ENCODE measurements around the gene THEMIS. TPM values are rescaled to one million over a fixed set of nuclear protein-coding genes. Genes with fewer than 3 reads are reported as not detected.
"Not testable (repeated sequence)": the region's sequence is repeated elsewhere in the genome, so short reads cannot be mapped to it uniquely, and the experiment has no call there.

The THEMIS gene
- total RNA-seq, 2 experiments from 2014 or later: 152 to 155 TPM

DNA sequence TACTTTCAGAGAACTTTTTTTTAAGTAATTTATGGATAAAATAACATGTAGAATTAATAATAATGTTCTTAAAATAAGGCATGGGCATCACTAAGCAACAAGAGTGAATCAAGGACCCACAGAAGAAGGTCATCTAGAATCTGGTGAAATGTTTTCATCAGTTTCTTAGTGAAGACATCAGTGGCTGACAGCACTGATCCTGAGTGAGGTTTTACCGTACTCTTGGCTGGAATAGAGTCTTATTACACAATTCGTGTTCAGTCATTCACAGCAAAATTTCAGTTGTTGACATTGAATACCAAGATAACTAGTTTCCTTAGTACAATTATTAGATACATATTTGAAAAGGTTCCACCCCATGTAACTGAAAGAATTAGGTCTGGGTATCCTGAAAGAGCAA lies 183.5 kb downstream of the THEMIS start:
- no peak overlapping the region for H3K4me3 Mint-ChIP-seq
- no peaks in the 10 kb centered on the region for H3K27me3 Mint-ChIP-seq
- H3K27ac Mint-ChIP-seq: no peak overlapping the region
- H3K4me1 Mint-ChIP-seq: peaks cover 14% of the 10 kb centered on the region
- H3K9me3 Mint-ChIP-seq: no peaks in the 10 kb centered on the region
- DNase-seq: no peak
- POLR2A ChIA-PET: no interaction called here
- ATAC-seq (ENCODE audit: low read depth): no peak
- H3K36me3 Mint-ChIP-seq: peaks cover 55% of the 10 kb centered on the region

DNA sequence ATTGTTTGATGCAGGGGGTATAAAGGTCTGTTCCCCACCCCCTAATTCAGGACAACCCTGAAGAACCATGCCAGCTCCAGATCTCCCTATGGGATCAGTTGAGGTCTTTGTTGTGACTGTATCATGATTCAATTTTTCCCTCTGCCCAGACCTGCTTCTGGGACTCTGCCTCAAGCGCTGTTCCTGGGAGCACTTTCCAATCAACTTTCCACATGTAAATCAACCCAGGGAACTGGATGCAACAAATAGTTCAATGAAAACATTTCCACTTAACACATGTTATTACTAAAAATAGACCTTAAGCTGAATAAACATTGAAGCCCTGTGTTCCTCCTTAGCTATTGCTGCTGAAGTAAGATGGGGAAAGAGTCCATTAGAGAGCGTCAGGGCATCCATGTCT lies 184.4 kb downstream of the THEMIS start:
- no peak overlapping the region for H3K4me3 Mint-ChIP-seq
- H3K27me3 Mint-ChIP-seq: no peaks in the 10 kb centered on the region
- no peak for ATAC-seq (ENCODE audit: low read depth)
- peaks cover 60% of the 10 kb centered on the region for H3K36me3 Mint-ChIP-seq
- no peak for DNase-seq
- no peaks in the 10 kb centered on the region for H3K9me3 Mint-ChIP-seq
- peaks cover 13% of the 10 kb centered on the region for H3K4me1 Mint-ChIP-seq
- POLR2A ChIA-PET: no interaction called here
- no peak overlapping the region for H3K27ac Mint-ChIP-seq

DNA sequence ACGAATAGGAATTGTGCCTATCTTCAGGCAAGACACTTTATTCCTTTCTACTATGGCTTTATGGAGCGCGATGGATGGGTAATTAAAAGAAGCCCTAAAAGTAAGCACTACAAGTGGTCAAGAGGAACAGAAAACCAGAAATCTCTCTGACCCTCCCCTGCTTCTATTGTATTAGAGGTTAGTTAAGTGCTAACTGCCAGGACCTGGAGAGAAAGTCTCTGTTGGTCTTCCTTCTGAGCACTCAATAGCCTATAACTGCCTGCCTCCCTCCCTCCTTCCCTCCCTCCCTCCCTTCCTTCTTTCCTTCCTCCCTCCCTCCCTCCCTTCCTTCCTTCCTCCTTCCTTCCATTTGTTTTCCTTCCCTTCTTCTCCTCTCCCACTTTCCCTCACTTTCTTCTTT lies 190.2 kb downstream of the THEMIS start:
- H3K36me3 Mint-ChIP-seq: peaks cover 68% of the 10 kb centered on the region
- DNase-seq (no peak), ATAC-seq (ENCODE audit: low read depth) (no peak)
- H3K27ac Mint-ChIP-seq: peak overlapping the region; percentile 72
- no peaks in the 10 kb centered on the region for H3K27me3 Mint-ChIP-seq
- peaks cover 12% of the 10 kb centered on the region for H3K9me3 Mint-ChIP-seq
- POLR2A ChIA-PET: no interaction called here
- H3K4me1 Mint-ChIP-seq: peaks cover 9% of the 10 kb centered on the region
- H3K4me3 Mint-ChIP-seq: no peak overlapping the region

GRCh38 chr6:127706216-127706615 lies 194.6 kb downstream of the THEMIS start:
- Mint-ChIP-seq H3K4me3 (no peak overlapping the region), H3K9me3 (peaks cover 16% of the 10 kb centered on the region), H3K36me3 (peaks cover 70% of the 10 kb centered on the region), H3K4me1 (peaks cover 3% of the 10 kb centered on the region), H3K27me3 (no peaks in the 10 kb centered on the region), H3K27ac (no peak overlapping the region)
- POLR2A ChIA-PET: no interaction called here
- DNase-seq (no peak), ATAC-seq (ENCODE audit: low read depth) (no peak)

GRCh38 chr6:127695108-127695507 lies 205.8 kb downstream of the THEMIS start:
- Mint-ChIP-seq H3K4me3 (no peak overlapping the region), H3K27ac (no peak overlapping the region), H3K27me3 (no peaks in the 10 kb centered on the region), H3K4me1 (no peaks in the 10 kb centered on the region), H3K36me3 (peaks cover 63% of the 10 kb centered on the region), H3K9me3 (no peaks in the 10 kb centered on the region)
- DNase-seq: no peak
- POLR2A ChIA-PET: no interaction called here
- no peak for ATAC-seq (ENCODE audit: low read depth)

DNA sequence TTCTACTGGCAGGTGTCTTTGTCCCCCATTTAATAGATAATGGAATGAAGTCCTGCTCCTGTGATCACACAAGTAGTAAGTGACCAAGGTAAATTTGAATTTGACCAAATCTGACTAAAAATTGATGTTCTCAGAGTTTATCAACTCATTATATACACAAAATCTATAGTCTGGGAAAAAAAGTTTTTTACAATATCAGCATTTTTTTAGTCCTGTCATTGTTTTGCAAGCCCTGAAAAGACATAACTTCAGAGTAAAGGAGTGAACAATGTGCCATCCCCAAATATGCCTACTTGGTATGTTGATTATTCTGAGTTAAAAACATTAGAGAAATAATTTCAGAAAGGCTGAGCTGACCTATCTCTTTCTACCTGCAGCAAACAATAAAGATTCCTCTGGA lies 209.7 kb downstream of the THEMIS start:
- H3K36me3 Mint-ChIP-seq: peaks cover 73% of the 10 kb centered on the region
- ATAC-seq (ENCODE audit: low read depth): no peak

DNA sequence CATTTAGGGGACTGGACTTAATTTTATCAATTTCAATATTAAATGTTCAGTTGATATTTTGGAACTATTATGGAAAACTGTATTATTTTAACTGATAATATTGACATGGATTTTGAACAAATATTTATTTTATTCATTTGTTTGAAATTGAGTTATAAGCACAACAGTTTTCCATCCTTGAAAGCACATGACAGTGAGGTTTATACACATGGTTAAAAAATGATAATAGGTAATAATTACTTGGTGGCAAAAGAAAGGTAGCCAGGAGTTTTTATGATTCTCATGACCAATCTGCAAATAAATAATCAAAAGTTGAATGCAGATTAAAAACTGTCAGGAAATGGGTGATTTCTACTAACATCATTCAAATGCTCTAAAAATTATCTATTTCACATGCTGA lies 210.3 kb downstream of the THEMIS start:
- H3K27me3 Mint-ChIP-seq: no peaks in the 10 kb centered on the region
- H3K4me1 Mint-ChIP-seq: no peaks in the 10 kb centered on the region
- ATAC-seq (ENCODE audit: low read depth) (no peak), DNase-seq (no peak)
- POLR2A ChIA-PET: no interaction called here
- no peak overlapping the region for H3K27ac Mint-ChIP-seq
- H3K9me3 Mint-ChIP-seq: peaks cover 13% of the 10 kb centered on the region
- H3K4me3 Mint-ChIP-seq: no peak overlapping the region
- peaks cover 75% of the 10 kb centered on the region for H3K36me3 Mint-ChIP-seq

More for the DNA sequence above, 209.7 kb downstream of the THEMIS start:
- no peak for DNase-seq
- no peaks in the 10 kb centered on the region for H3K27me3 Mint-ChIP-seq
- POLR2A ChIA-PET: no interaction called here
- H3K27ac Mint-ChIP-seq: no peak overlapping the region
- peaks cover 11% of the 10 kb centered on the region for H3K9me3 Mint-ChIP-seq
- H3K4me1 Mint-ChIP-seq: no peaks in the 10 kb centered on the region
- no peak overlapping the region for H3K4me3 Mint-ChIP-seq

DNA sequence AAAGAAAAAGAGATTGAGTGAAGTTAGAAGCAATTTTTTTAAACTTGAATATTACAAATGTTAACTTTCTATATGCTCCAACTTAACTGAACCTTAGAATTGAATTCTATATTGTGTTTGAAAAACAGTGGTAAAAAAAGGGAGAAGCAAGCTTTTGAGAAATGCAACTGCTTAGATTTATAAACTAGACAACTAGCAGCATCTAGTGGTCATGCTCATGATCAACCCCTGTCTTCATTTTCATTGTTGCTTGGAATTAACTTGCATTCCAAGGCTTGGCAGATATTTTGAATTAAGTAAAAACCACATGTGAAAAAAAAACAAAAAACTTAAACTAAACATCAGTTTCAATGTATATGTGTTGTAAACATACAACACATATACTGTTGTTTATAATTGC lies 210.8 kb downstream of the THEMIS start:
- Mint-ChIP-seq H3K27ac (no peak overlapping the region), H3K36me3 (peaks cover 70% of the 10 kb centered on the region), H3K27me3 (no peaks in the 10 kb centered on the region), H3K4me1 (no peaks in the 10 kb centered on the region), H3K9me3 (peaks cover 13% of the 10 kb centered on the region), H3K4me3 (no peak overlapping the region)
- POLR2A ChIA-PET: interaction anchor here (0.7 kb wide), 1 partner anchor 126 kb away, joined by 3 read pairs; no protein-coding TSS in a partner anchor
- ATAC-seq (ENCODE audit: low read depth) (no peak), DNase-seq (no peak)

- H3K4me3 Mint-ChIP-seq; H3K27ac Mint-ChIP-seq; DNase-seq; H3K27me3 Mint-ChIP-seq; ATAC-seq (ENCODE audit: low read depth); POLR2A ChIA-PET; H3K4me1 Mint-ChIP-seq: not testable (repeated sequence)
- Mint-ChIP-seq H3K9me3 (peaks cover 13% of the 10 kb centered on the region), H3K36me3 (peaks cover 56% of the 10 kb centered on the region)
Measured at GRCh38 chr6:127687490-127687889, 213.4 kb downstream of the THEMIS start.

- DNase-seq (no peak), ATAC-seq (ENCODE audit: low read depth) (no peak)
- POLR2A ChIA-PET: no interaction called here
- no peaks in the 10 kb centered on the region for H3K27me3 Mint-ChIP-seq
- no peak overlapping the region for H3K27ac Mint-ChIP-seq
- H3K4me1 Mint-ChIP-seq: no peaks in the 10 kb centered on the region
- H3K36me3 Mint-ChIP-seq: peaks cover 46% of the 10 kb centered on the region
- peaks cover 14% of the 10 kb centered on the region for H3K9me3 Mint-ChIP-seq
- no peak overlapping the region for H3K4me3 Mint-ChIP-seq
Measured at GRCh38 chr6:127686084-127686483, 214.8 kb downstream of the THEMIS start.

- peaks cover 14% of the 10 kb centered on the region for H3K9me3 Mint-ChIP-seq
- peaks cover 38% of the 10 kb centered on the region for H3K36me3 Mint-ChIP-seq
- H3K27ac Mint-ChIP-seq: no peak overlapping the region
- H3K27me3 Mint-ChIP-seq: no peaks in the 10 kb centered on the region
- POLR2A ChIA-PET: no interaction called here
- no peak overlapping the region for H3K4me3 Mint-ChIP-seq
- DNase-seq (no peak), ATAC-seq (ENCODE audit: low read depth) (no peak)
- H3K4me1 Mint-ChIP-seq: no peaks in the 10 kb centered on the region
Measured at GRCh38 chr6:127684501-127684900, 216.4 kb downstream of the THEMIS start.
